WERI-Rb-1 (cell line): ENCODE data around the gene KRT80.

ENCODE experiments used
- DNase-seq: peaks from one replicate; pipeline ENCODE4 v3.0.0-alpha.2; 2020
- H3K27ac ChIP-seq: fragments of 250-450 bp; sonication (Bioruptor Pico); 2 replicates; pipeline ENCODE4 v1.5.1; 2020; ENCODE audit warnings: mild to moderate bottlenecking, moderate library complexity
- H3K27me3 ChIP-seq: fragments of 250-450 bp; sonication (Bioruptor Pico); 2 replicates; pipeline ENCODE4 v1.5.1; 2021; ENCODE audit warnings: mild to moderate bottlenecking, low read depth, moderate library complexity; ENCODE audit not compliant: insufficient read depth, severe bottlenecking
- H3K36me3 ChIP-seq: fragments of 250-450 bp; sonication (Bioruptor Pico); 2 replicates; pipeline ENCODE4 v1.5.1; 2020; ENCODE audit warnings: mild to moderate bottlenecking, moderate library complexity
- H3K4me3 ChIP-seq: 2 replicates; pipeline ENCODE4 v1.5.1; 2011; ENCODE audit warnings: low read depth, mild to moderate bottlenecking, control low read depth, low read length
- H3K9me3 ChIP-seq: fragments of 250-450 bp; sonication (Bioruptor Pico); 2 replicates; pipeline ENCODE4 v1.5.1; 2021; ENCODE audit warnings: mild to moderate bottlenecking, moderate library complexity; ENCODE audit not compliant: severe bottlenecking
- TF ChIP-seq, protein P1 (sequence below): IDR thresholded peaks from 2 replicates; pipeline ENCODE4 v1.5.1; 2011; ENCODE audit warnings: low read depth, mild to moderate bottlenecking, control low read depth, inconsistent platforms, low read length

The KRT80 gene

GRCh38 chr12:52122540-52122871 is 69.3 kb downstream of the KRT80 start:
- no peaks in the 10 kb centered on the region for H3K36me3 ChIP-seq
- no peak overlapping the region for H3K27ac ChIP-seq
- no peak for DNase-seq
- no peak overlapping the region for H3K4me3 ChIP-seq
- H3K9me3 ChIP-seq = no peaks in the 10 kb centered on the region
- no peaks in the 10 kb centered on the region for H3K27me3 ChIP-seq
- TF ChIP-seq, protein P1, sequence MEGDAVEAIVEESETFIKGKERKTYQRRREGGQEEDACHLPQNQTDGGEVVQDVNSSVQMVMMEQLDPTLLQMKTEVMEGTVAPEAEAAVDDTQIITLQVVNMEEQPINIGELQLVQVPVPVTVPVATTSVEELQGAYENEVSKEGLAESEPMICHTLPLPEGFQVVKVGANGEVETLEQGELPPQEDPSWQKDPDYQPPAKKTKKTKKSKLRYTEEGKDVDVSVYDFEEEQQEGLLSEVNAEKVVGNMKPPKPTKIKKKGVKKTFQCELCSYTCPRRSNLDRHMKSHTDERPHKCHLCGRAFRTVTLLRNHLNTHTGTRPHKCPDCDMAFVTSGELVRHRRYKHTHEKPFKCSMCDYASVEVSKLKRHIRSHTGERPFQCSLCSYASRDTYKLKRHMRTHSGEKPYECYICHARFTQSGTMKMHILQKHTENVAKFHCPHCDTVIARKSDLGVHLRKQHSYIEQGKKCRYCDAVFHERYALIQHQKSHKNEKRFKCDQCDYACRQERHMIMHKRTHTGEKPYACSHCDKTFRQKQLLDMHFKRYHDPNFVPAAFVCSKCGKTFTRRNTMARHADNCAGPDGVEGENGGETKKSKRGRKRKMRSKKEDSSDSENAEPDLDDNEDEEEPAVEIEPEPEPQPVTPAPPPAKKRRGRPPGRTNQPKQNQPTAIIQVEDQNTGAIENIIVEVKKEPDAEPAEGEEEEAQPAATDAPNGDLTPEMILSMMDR = no peak

DNA sequence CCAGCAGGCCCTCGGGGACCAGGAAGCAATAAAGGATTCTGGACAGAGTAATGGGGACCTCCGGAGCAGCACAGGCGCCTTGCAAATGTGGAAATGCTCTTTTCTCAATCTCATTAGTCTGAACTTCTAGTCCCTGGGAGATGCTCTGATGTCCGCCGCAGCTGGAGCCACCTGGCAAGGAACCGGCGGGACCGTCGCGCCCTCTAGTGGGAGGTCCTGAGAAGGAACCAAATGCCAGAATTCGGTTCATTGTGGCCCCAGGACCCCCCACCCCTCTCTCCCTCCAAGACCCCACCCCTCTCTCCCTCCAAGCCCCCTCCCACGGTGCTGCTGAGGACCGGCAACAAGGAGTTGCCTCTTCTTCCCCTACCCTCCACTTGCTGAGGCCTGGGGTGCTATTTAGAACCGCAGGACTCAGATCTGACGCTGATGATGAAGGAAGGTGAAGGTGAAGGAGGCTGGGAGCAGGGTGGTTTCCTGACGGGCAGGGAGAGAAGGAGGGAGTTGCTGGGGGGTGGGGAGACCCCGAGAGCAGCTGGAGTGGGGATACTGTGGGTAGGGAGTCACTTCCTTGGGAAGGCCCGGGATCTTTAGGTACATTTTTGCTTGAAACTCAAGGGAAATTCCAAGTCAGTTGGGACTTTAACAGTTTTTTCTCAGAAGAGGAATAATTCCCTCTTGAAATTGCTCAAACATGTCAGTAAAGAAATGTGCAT is 69.8 kb downstream of the KRT80 start:
- peak; percentile 71 for DNase-seq
- Histone ChIP-seq H3K4me3 (no peak overlapping the region), H3K27ac (no peak overlapping the region), H3K27me3 (no peaks in the 10 kb centered on the region), H3K9me3 (no peaks in the 10 kb centered on the region), H3K36me3 (no peaks in the 10 kb centered on the region)
- TF ChIP-seq, protein P1 = peak; percentile 83

GRCh38 chr12:52120951-52121823 is 70.6 kb downstream of the KRT80 start:
- Histone ChIP-seq H3K36me3 (no peaks in the 10 kb centered on the region), H3K9me3 (no peaks in the 10 kb centered on the region), H3K4me3 (no peak overlapping the region), H3K27me3 (no peaks in the 10 kb centered on the region), H3K27ac (no peak overlapping the region)
- TF ChIP-seq, protein P1 = no peak
- no peak for DNase-seq

DNA sequence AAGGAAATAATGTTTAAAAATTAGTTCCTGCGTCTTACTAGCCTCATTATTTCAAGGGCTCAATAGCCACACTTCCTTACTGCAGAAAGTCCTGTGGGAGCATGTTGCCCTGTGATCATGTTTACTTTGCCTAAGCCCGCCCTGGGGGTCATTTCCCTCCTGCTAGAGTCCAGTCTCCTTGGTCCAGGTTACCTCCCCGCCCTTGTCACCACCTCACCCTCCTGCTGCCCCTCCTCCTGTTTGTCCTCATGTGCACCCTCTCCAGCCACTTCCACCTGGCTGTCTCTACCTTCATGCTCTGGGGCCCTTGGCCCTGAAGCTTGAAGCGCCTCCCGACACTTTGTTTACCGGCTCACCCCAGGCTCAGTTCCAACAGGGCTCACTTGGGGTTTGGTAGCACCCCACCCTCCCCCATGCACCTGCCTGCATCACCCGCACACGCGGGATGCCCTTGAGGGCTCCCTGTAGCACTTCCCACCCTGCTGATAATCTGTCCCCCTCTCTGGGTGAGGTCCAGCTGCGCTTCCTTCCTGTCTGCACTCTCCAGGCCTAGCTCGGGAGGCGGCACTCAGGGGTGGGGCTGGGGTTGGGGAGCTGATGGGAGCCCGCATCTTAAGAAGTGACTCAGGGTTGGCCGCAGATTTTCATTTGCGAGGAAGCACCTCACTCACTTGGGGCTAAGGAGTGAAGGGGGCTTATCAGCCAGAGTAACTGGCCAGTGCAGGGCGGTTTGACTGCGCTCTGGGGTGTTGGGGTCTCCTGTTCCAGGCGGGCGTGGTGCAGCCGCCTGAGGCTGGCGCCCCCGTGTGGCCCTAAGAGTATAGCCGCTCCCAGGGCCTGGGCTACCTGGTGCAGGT is 72.2 kb downstream of the KRT80 start:
- H3K9me3 ChIP-seq = no peaks in the 10 kb centered on the region
- peak; percentile 68 for DNase-seq
- no peak overlapping the region for H3K27ac ChIP-seq
- TF ChIP-seq, protein P1 = peak; percentile 87
- H3K27me3 ChIP-seq = no peaks in the 10 kb centered on the region
- no peak overlapping the region for H3K4me3 ChIP-seq
- H3K36me3 ChIP-seq = no peaks in the 10 kb centered on the region
